DMS79 (cell line): ENCODE data around the gene RINL.
"Not testable (repeated sequence)": the region's sequence is repeated elsewhere in the genome, so short reads cannot be mapped to it uniquely, and the experiment has no call there.

ENCODE experiments used
- DNase-seq: peaks from one replicate; lab custom pipeline; 2025; lab: John Stamatoyannopoulos, UW

The RINL gene

DNA sequence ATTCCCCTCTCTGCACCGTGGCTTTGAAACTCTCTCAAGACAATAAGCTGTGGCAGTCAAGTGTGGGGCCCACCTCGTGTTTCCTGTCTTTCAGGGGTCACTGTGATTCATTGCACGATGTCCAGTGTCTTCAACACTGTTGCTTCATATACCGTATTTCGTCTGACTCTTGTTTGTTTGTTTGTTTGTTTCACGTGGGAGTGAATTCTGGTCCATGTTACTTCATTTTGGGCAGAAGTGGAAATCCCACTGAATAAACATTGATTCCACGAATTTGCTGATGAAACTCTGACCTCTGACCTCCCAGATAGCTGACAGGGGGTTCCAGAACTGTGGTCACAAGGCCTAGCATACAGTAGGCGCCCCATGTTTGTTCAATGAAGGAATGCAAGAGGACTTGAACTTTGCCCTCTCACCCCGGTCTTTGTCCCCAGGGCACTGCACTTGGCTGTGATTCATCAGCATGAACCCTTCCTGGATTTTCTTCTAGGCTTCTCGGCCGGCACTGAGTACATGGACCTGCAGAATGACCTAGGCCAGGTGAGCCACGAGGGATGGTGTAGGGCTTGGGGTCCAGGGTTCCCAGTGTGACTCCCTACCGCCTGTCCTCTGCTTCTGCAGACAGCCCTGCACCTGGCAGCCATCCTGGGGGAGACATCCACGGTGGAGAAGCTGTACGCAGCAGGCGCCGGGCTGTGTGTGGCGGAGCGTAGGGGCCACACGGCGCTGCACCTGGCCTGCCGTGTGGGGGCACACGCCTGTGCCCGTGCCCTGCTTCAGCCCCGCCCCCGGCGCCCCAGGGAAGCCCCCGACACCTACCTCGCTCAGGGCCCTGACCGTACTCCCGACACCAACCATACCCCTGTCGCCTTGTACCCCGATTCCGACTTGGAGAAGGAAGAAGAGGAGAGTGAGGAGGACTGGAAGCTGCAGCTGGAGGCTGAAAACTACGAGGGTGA, 26.8 kb upstream of the RINL start:
- no peak for DNase-seq

GRCh38 chr19:38901683-38902082, 23.6 kb upstream of the RINL start:
- DNase-seq, result no peak

DNA sequence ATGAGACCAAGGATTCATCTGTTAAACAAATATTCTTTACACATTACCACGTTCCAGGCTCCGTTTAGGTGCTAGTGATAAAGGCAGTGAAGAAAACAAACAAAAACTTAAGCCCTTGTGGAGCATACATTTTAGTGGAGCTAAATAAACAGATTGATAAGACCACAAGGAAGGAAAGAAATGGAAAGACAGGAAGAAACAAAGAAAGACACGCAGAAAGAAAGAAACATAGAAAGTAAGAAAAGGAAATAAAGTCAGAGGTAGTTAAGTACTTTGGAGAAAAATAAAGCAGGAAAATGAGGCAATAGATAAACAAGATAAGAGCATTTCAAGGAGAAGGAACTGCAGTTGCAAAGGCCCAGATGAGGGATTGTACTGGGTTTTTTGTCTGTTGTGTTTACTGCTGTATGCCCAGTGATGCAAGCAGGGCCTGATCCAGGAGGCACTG, 22.7 kb upstream of the RINL start:
- DNase-seq, result no peak

DNA sequence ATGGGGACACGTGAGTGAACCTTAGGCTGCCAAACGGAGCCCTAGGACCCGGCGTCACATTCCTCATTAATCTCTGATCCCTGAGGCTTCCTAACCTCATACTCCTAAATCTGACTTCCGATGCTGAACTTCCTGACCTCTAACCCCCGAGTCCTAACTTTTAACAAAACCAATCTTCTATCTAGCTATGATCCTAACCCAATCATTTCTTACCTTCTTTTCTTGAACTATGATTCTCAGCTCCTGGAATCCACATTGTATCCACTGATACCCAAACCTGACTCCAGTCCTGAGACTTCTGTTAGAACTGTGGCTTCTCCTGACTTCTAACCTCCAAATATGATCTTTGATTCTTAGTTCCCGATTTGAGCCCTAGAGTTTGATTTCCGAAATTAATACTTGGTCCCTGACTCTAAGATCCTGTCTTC, 22.1 kb upstream of the RINL start:
- DNase-seq, result no peak

GRCh38 chr19:38899447-38900201, 21.5 kb upstream of the RINL start, which contains the start of the genes NFKBIB and SIRT2:
NFKBIB (plus strand) TSS chr19:38899969; CDS start chr19:38900033, 64 bp downstream.
SIRT2 (minus strand) TSS chr19:38899618; CDS start chr19:38899521, 97 bp downstream.
- DNase-seq, result peak; percentile 100

- no peak for DNase-seq
These were observed 20.8 kb upstream of the RINL start for GRCh38 chr19:38898788-38899446.

GRCh38 chr19:38894968-38895367, 16.9 kb upstream of the RINL start:
- no peak for DNase-seq

DNA sequence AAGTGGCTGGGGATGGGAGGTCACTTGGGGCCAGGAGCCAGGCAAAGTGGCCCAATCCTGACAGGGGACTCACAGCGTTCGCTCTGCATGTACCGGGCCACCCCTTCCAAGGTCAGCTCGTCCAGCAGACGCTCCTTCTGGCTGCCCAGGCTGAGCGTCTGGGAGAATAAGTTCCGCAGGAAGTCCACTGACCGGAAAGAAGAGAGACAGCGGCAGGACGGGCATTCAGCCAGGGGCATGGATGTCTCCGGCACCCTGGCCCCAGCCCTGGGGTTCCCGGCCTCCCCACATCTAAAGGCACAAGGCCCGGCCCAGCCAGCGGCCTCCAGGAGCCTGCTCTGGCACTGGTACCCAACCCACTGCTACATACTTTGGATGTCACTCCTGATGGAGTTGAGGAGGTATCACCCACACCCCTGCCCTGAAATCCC, 15.3 kb upstream of the RINL start:
- DNase-seq, result peak; percentile 70

DNA sequence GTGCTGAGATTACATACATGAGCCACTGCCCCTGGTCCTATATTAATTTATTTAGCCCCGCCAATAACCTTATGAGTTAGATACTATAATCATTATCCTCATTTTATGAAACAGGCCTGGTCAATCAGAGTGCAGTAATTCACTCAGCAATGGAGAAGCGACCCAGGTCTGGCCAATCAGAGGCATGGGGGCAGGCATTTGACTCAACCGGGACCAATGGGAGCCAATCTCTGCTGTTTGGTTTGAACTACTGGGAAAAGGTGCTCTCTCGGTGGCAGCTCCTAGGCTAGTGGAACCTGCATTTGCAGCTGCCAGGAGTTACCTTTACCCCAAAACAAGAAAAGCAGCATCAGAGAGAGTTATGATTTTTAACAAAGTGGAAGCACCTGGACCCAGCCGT, 14.8 kb upstream of the RINL start:
- peak; percentile 70 for DNase-seq

DNA sequence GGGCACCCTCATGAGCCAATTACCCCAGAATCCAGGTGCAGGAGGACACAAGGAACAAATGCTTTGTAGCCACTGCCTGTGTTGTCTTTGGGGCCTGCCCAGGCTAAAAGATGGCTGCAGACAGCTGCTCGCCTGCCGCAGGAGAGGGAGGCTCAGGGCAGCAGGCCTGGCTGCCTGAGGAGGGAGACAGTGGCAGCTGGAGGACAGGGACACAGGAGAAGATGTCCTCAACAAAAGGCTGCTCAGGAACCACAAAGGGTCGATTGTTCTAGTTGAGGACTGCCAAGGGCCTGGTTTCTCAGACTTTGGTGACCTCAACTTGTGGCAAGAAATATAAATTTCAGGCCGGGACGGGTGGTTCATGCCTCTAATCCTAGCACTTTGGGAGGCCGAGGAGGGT, 13.7 kb upstream of the RINL start:
- DNase-seq, result no peak

DNA sequence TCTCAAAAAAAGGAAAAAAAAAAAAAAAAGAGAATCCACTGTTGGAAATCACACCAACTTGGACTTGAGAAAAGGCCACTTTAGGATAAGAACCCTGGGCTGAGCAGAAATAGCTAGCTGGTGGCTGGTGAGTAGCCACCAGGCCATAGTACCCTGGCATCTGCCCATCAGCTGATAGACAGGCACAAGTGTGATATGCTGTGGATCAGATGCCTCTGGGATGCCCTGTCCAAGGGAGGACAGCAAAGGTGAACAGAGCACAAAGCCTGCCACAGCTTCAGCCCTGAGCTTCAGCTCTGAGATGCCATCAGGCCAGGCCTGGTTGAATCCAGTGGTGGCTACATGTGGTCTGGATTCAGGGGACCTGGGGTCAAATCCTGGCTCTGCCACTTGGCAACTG, 12.6 kb upstream of the RINL start:
- DNase-seq, result no peak

DNA sequence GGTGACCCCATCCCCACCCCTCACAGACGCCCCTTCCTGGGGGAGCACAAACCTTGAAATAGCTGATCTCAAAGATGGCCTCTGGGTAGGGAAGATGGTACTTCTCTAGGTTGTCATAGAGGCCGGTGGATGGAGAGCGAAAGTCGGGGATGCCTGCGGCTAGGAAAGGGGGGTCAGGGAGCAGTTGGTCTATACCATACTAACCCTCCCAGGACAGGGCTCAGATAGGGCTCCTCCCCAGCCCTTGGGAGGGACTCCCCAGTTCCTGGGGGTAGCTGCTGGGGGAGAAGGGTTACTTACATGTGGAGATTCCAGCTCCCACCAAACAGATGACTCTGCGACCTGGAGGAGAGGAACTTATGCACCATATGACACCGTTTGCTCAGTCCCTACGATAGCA, 11.7 kb upstream of the RINL start:
- DNase-seq, result no peak

GRCh38 chr19:38888876-38889275, 10.8 kb upstream of the RINL start:
- DNase-seq, result no peak

DNA sequence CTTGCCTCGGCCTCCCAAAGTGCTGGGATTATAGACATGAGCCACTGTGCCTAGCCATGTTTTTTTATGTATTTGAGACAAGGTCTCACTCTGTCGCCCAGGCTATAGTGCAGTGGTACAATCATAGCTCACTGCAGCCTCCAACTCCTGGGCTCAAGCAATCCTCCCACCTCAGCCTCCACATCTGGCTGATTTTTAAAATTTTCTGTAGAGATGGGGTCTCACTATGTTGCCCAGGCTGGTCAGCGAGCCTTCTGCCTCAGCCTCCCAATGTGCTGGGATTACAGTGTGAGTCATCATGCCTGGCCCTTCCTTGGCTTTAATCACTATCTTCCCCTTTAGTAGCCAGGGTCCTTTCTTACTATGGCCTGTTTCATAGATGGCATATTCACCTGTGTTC, 6.6 kb upstream of the RINL start:
- DNase-seq, result not testable (repeated sequence)

DNA sequence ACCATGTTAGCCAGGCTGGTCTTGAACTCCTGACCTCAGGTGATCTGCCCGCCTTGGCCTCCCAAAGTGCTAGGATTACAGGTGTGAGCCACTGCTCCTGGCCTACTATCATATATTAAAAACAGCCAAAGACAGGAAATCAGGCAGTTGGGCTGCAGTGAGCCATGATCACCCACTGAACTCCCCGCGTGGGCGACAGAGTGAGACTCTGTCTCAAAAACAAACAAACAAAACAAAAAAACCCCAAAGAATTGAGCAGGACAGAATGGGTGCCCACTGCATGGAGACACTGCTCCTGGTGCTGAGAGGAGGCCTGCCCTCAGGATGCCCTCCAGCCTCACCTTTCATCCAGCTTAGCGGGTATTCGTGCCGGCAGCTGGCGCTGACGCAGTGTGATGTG, 5.2 kb upstream of the RINL start:
- DNase-seq, result no peak

DNA sequence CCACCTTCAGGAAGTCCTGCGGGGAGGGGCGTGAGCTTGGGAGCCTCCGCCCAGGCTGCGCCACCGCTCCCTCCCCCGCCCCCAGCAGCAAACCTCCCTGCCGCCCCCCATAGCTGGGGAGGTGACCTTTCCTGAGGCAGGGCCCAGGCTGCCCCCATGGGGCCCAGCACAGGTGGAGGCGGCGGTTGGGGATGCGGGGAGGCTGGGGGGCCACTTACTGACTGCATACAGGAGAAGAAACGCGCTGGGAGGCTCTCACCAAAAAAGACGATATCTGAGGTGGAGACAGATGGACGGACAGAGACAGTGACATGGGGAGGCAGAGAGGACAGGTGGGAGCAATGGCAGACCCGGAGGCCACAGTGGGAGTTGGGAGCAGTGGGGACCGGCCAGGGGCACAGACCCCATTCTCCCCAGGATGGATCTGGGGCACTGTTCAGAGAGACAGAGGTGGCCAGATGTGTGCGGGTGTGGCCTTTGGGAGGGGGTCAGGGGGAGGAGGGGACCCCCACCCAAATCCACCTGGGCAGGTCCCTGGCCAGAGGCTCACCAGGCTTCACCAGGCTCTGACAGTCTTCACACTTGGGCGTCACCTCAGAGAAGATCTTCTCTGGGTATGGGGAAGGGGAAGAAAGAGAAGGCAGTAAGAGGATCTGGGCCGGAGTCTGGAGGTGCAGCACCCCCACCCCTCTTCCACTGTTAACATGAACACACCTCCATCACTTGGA, 3.0 kb upstream of the RINL start:
- no peak for DNase-seq

DNA sequence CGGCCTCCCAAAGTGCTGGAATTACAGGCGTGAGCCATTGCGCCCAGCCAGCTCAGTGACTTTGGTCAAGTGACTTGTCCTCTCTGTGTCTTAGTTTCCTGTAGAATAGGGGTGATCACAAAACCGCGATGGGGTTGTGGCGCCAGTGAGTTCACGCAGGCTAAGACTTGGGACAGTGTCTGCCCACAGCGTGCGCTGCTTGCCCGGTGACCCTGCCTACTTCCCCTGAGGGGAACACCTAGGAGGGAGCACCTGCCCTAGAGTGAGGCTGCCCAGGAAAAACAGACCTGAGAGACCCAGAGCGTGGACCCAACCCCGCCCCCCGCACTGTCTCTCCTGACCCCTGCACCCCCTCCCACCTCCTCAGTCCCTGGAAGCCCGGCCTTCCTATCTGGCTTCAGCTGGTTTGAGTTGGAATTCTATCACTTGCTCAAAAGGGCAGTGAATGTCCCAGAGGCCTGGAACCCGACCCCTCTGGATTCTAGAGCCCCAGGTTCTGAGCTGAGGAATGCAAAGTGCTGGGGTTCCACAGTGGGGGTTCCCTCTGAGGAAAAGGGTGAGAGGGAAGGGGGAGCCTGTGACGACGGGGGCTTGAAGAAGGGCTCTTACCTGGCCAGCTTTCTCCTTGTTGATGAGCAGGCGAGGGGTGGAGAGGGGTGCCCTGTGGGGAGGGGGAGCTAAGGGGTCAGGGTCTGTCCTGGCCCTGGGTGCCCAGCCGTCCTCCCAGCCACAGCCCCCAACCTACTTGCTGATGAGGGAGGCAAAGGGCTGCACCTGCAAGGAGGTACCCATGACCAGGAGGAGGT, 2.2 kb upstream of the RINL start:
- DNase-seq, result no peak

GRCh38 chr19:38879400-38879751, 1.3 kb upstream of the RINL start:
- no peak for DNase-seq

GRCh38 chr19:38878575-38879399, 712 bp upstream of the RINL start:
- no peak for DNase-seq
